ENCODE results near the gene SUGCT. TPM values are rescaled to one million over a fixed set of nuclear protein-coding genes. Genes with fewer than 3 reads are reported as not detected.

SUGCT gene
- total and polyA plus RNA-seq, 2 of the 13 experiments (the other 11 are each of a cell fraction or from before 2014, with no cell fraction given) = 10.1 to 22.2 TPM

DNA sequence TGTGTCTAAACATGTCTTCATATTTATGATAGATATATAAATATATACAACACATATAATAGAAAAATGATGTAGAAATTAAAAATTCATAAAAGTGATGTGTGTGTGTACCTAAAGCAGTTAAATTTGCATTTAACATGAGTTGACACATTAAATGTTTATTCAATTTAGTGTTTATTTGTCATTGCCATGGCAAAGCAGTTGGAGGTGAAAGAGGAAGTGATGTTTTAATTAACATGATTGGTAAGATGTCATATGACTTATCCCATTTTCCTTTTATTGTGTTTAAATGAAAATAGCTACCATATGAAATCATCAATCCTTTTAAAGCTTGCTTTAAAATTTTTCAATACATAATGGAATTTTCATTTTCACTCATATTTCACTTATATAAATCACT is 452.6 kb downstream of the SUGCT start:
- H3K9me3 ChIP-seq (ENCODE audit: low read length) = no peaks in the 10 kb centered on the region
- H3K4me1 ChIP-seq (ENCODE audit: insufficient read depth, low read length) = peaks cover 12% of the 10 kb centered on the region
- H3K27me3 ChIP-seq (ENCODE audit: control insufficient read depth in 1 of 2, insufficient read depth in 2 of 2, low read length in 2 of 2) = no peaks in the 10 kb centered on the region
- in situ Hi-C loops (cut with HindIII; ENCODE audit: extremely low pct_ligation_motif_present, low pct_unique_long_range_greater_than_20kb) = no loop called here
- no peak for DNase-seq (ENCODE audit: low spot score)
- H3K27ac ChIP-seq (ENCODE audit: extremely low read length, insufficient read depth, low read length) = no peak overlapping the region
- H3K4me3 ChIP-seq (replicated peaks in 1 of 3; ENCODE audit: insufficient read depth in 1 of 3, low read depth in 2 of 3, low read length in 3 of 3) = no peak overlapping the region
- intact Hi-C loops (cut with micrococcal nuclease; ENCODE audit: unreplicated experiment) = no loop called here
- ChIA-PET CTCF (ENCODE audit: low intra/inter-chr PET ratio, low total read pairs) (no interaction called here), POLR2A (no interaction called here)
- no peak overlapping the region for H2AFZ ChIP-seq (ENCODE audit: low read length)
- no peaks in the 10 kb centered on the region for H3K36me3 ChIP-seq (replicated peaks in 1 of 2; ENCODE audit: control insufficient read depth in 1 of 2, insufficient read depth in 2 of 2, low read length in 2 of 2)
- no peak overlapping the region for H3K9ac ChIP-seq (ENCODE audit: insufficient read depth, low read depth, low read length)
- H3K79me2 ChIP-seq (ENCODE audit: insufficient read depth, low read length) = no peaks in the 10 kb centered on the region
- TF ChIP-seq KDM5A (IDR thresholded peaks at IDR 0.05; ENCODE audit: borderline replicate concordance, low read length) (no peak), ATF3 (CRISPR knock-in tag; IDR thresholded peaks at IDR 0.05) (no peak), ZNF572 (CRISPR knock-in tag; IDR thresholded peaks at IDR 0.05) (no peak), GFI1 (CRISPR knock-in tag; IDR thresholded peaks at IDR 0.05; ENCODE audit: borderline replicate concordance) (no peak), PITX1 (CRISPR knock-in tag; IDR thresholded peaks at IDR 0.05) (no peak), NFE2L1 (CRISPR knock-in tag; IDR thresholded peaks at IDR 0.05; ENCODE audit: borderline replicate concordance) (no peak), ZMYM4 (CRISPR knock-in tag; IDR thresholded peaks at IDR 0.05) (no peak), ZC3H13 (CRISPR knock-in tag; IDR thresholded peaks at IDR 0.05) (no peak), ZNF12 (CRISPR knock-in tag; IDR thresholded peaks at IDR 0.05) (no peak), PHF5A (CRISPR knock-in tag; IDR thresholded peaks at IDR 0.05; ENCODE audit: low read depth, unreplicated experiment) (no peak), HOXD1 (CRISPR knock-in tag; IDR thresholded peaks at IDR 0.05) (no peak), SIN3B (IDR thresholded peaks at IDR 0.05; ENCODE audit: low read length) (no peak), HOXA3 (CRISPR knock-in tag; IDR thresholded peaks at IDR 0.05) (no peak), ZMAT5 (CRISPR knock-in tag; IDR thresholded peaks at IDR 0.05; ENCODE audit: borderline replicate concordance, low read depth) (no peak)
- TF ChIP-seq, protein P1, sequence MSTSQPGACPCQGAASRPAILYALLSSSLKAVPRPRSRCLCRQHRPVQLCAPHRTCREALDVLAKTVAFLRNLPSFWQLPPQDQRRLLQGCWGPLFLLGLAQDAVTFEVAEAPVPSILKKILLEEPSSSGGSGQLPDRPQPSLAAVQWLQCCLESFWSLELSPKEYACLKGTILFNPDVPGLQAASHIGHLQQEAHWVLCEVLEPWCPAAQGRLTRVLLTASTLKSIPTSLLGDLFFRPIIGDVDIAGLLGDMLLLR (CRISPR knock-in tag; IDR thresholded peaks at IDR 0.05) = no peak
- TF ChIP-seq, protein P2, sequence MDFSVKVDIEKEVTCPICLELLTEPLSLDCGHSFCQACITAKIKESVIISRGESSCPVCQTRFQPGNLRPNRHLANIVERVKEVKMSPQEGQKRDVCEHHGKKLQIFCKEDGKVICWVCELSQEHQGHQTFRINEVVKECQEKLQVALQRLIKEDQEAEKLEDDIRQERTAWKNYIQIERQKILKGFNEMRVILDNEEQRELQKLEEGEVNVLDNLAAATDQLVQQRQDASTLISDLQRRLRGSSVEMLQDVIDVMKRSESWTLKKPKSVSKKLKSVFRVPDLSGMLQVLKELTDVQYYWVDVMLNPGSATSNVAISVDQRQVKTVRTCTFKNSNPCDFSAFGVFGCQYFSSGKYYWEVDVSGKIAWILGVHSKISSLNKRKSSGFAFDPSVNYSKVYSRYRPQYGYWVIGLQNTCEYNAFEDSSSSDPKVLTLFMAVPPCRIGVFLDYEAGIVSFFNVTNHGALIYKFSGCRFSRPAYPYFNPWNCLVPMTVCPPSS (IDR thresholded peaks at IDR 0.05) = no peak
- TF ChIP-seq, protein P3, sequence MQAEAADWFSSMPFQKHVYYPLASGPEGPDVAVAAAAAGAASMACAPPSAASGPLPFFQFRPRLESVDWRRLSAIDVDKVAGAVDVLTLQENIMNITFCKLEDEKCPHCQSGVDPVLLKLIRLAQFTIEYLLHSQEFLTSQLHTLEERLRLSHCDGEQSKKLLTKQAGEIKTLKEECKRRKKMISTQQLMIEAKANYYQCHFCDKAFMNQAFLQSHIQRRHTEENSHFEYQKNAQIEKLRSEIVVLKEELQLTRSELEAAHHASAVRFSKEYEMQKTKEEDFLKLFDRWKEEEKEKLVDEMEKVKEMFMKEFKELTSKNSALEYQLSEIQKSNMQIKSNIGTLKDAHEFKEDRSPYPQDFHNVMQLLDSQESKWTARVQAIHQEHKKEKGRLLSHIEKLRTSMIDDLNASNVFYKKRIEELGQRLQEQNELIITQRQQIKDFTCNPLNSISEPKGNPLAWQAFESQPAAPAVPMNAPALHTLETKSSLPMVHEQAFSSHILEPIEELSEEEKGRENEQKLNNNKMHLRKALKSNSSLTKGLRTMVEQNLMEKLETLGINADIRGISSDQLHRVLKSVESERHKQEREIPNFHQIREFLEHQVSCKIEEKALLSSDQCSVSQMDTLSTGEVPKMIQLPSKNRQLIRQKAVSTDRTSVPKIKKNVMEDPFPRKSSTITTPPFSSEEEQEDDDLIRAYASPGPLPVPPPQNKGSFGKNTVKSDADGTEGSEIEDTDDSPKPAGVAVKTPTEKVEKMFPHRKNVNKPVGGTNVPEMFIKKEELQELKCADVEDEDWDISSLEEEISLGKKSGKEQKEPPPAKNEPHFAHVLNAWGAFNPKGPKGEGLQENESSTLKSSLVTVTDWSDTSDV (CRISPR knock-in tag; IDR thresholded peaks at IDR 0.05) = no peak
- H4K20me1 ChIP-seq (ENCODE audit: insufficient read depth, low read length) = no peaks in the 10 kb centered on the region
- ATAC-seq = no peak
- H3K4me2 ChIP-seq (ENCODE audit: low read depth, low read length) = no peak overlapping the region
- no peak for FAIRE-seq
- BruUV-seq (replicated peaks) = no TSS peak
